Nephron (organoid): ENCODE data around the gene SPATC1L.

Experiments used
- H3K27ac Mint-ChIP-seq, 3 experiments: 2 replicates each; pipeline ENCODE4 v1.8.0; 2020; ENCODE audit warnings: mixed read lengths in 3 of 3, mild to moderate bottlenecking in 2 of 3, moderate library complexity in 1 of 3
- H3K27me3 Mint-ChIP-seq: 2 replicates; pipeline ENCODE4 v1.8.0; 2021; ENCODE audit warnings: low read depth, mild to moderate bottlenecking, moderate library complexity, mixed read lengths
- H3K36me3 Mint-ChIP-seq: 2 replicates; pipeline ENCODE4 v1.8.0; 2020; ENCODE audit warnings: low read depth, mixed read lengths
- H3K4me1 Mint-ChIP-seq: 2 replicates; pipeline ENCODE4 v1.8.0; 2020; ENCODE audit warnings: mixed read lengths
- H3K4me3 Mint-ChIP-seq, 3 experiments: 2 replicates each; pipeline ENCODE4 v1.8.0; 2020; ENCODE audit warnings: mild to moderate bottlenecking in 3 of 3, mixed read lengths in 3 of 3, moderate library complexity in 2 of 3
- H3K9me3 Mint-ChIP-seq: 2 replicates; pipeline ENCODE4 v1.8.0; 2020; ENCODE audit warnings: mixed read lengths
- TF ChIP-seq, protein P1 (sequence below), 3 experiments: fragments of 200-600 bp; sonication (generic); IDR thresholded peaks; one replicate each; pipeline ENCODE4 v1.5.0; 2021; ENCODE audit warnings: antibody characterized with exemption in 3 of 3; ENCODE audit not compliant: unreplicated experiment in 3 of 3

SPATC1L gene

DNA sequence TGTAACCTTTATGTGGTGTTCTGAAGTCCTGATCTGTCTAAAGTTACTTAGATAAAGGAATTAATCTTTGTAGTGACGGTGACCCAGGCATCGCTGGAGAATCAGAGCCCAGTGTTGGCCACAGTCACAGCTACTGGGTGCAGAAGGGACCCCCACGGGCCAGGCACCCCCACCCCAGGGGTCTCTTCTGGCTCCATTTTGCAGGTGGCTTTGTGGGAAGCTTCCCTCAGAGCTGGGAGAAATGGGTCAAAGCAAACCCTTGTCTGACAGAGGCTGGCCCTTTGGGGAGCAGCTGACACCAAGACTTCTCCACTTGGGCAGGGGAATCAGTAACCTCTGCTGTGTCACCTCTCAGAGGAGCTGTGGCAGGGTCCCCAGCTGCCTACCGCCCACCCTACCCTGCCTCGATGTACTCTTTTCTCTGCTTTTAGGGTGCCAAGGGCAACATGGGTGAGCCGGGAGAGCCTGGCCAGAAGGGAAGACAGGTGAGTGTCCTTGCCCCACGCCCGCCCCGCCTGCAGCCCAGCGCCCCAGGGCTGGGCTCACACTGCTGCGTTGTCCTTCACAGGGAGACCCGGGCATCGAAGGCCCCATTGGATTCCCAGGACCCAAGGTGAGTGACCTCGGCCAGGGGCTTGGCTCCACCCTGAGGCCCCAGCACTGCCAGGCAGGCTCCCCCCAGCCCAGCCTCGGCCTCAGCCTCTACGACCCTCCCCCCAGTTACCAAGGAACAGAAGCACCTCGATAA, 68.6 kb downstream of the SPATC1L start:
- Mint-ChIP-seq H3K4me1 (no peaks in the 10 kb centered on the region), H3K36me3 (peaks cover 32% of the 10 kb centered on the region), H3K27me3 (no peaks in the 10 kb centered on the region), H3K27ac (no peak overlapping the region), H3K4me3 (no peak overlapping the region), H3K9me3 (no peaks in the 10 kb centered on the region)
- TF ChIP-seq, protein P1, sequence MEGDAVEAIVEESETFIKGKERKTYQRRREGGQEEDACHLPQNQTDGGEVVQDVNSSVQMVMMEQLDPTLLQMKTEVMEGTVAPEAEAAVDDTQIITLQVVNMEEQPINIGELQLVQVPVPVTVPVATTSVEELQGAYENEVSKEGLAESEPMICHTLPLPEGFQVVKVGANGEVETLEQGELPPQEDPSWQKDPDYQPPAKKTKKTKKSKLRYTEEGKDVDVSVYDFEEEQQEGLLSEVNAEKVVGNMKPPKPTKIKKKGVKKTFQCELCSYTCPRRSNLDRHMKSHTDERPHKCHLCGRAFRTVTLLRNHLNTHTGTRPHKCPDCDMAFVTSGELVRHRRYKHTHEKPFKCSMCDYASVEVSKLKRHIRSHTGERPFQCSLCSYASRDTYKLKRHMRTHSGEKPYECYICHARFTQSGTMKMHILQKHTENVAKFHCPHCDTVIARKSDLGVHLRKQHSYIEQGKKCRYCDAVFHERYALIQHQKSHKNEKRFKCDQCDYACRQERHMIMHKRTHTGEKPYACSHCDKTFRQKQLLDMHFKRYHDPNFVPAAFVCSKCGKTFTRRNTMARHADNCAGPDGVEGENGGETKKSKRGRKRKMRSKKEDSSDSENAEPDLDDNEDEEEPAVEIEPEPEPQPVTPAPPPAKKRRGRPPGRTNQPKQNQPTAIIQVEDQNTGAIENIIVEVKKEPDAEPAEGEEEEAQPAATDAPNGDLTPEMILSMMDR (IDR thresholded peaks at IDR 0.05; ENCODE audit: unreplicated experiment in 3 of 3) = no peak

DNA sequence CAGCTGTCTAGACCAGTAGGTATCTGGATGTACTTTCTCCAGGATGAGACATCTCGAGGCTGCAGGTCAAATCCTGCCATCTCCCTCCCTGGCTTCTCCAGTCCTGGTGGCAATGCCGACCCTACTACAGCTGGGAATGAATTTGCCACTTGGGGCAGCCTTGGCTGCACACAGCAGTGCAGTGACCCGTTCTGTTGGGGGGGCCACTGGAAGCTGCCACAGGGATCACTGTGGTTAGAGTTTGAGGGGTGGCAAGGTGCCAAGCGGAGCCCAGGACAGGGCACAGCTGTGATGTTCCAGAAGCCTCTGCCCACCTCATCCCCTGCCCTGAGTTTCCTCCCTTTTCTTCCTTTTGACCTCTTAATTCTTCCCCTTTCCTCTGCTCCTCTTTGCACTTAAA, 69.3 kb downstream of the SPATC1L start:
- H3K4me1 Mint-ChIP-seq = no peaks in the 10 kb centered on the region
- no peaks in the 10 kb centered on the region for H3K27me3 Mint-ChIP-seq
- no peak overlapping the region for H3K27ac Mint-ChIP-seq
- no peaks in the 10 kb centered on the region for H3K9me3 Mint-ChIP-seq
- peaks cover 32% of the 10 kb centered on the region for H3K36me3 Mint-ChIP-seq
- no peak overlapping the region for H3K4me3 Mint-ChIP-seq
- TF ChIP-seq, protein P1 (IDR thresholded peaks at IDR 0.05; ENCODE audit: unreplicated experiment in 3 of 3) = no peak

DNA sequence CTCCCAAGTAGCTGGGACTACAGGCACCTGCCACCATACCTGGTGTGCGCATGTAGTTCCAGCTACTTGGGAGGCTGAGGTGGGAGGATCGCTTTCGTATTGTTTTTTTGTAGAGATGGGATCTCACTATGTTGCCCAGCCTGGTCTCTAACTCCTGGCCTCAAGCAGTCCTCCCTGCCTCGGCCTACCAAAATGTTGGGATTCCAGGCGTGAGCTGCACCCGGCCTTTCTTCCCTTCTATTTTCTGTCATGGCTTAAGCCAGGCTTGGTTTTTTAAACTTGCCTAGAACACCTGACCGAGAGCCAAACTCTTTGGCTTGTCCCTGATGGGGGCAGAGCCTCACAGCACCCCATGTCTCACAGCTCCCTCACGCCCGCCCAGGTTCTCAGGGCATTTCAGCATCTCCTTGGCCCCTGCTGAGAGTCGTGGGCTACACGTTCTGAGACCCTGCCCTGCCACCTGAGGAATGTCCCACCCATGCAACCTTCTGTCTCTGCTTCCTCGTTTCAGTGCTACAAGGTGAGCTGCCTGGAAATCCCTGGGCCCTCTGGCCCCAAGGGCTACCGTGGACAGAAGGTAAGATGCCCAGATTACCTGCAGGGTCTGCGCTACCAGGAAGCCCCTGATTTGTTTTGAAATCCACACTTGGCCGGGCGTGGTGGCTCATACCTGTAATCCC, 70.6 kb downstream of the SPATC1L start:
- Mint-ChIP-seq H3K27ac (no peak overlapping the region), H3K36me3 (peaks cover 32% of the 10 kb centered on the region), H3K27me3 (no peaks in the 10 kb centered on the region), H3K9me3 (no peaks in the 10 kb centered on the region), H3K4me3 (no peak overlapping the region), H3K4me1 (no peaks in the 10 kb centered on the region)
- TF ChIP-seq, protein P1 (IDR thresholded peaks at IDR 0.05; ENCODE audit: unreplicated experiment in 3 of 3) = no peak

DNA sequence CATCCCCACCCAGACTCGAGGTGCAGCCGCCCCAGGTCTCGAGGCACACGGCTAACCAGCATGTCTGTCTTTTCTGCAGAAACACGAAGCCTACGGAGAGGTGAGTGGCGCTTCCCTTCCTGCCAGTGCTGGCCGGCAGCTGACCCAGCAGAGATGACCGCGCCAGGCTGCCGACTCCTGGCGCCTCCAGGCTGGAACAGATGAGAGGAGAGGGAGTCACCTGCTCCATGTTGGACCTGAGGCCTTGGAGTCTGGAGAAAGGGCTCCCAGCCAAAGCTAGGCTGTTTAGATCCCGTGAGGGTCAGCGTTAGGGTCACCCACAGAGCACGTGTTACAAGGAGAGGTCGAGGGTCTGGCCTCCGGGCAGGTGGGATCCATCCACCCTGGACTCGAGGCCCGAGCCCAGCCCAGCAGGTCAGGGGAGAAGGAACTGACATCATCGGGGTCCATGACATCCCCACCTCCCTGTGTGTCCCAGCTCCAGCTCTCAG, 71.5 kb downstream of the SPATC1L start:
- TF ChIP-seq, protein P1 (IDR thresholded peaks at IDR 0.05; ENCODE audit: unreplicated experiment in 3 of 3) = no peak
- Mint-ChIP-seq H3K4me1 (no peaks in the 10 kb centered on the region), H3K4me3 (no peak overlapping the region), H3K27me3 (no peaks in the 10 kb centered on the region), H3K36me3 (peaks cover 40% of the 10 kb centered on the region), H3K9me3 (peaks cover 6% of the 10 kb centered on the region), H3K27ac (no peak overlapping the region)

DNA sequence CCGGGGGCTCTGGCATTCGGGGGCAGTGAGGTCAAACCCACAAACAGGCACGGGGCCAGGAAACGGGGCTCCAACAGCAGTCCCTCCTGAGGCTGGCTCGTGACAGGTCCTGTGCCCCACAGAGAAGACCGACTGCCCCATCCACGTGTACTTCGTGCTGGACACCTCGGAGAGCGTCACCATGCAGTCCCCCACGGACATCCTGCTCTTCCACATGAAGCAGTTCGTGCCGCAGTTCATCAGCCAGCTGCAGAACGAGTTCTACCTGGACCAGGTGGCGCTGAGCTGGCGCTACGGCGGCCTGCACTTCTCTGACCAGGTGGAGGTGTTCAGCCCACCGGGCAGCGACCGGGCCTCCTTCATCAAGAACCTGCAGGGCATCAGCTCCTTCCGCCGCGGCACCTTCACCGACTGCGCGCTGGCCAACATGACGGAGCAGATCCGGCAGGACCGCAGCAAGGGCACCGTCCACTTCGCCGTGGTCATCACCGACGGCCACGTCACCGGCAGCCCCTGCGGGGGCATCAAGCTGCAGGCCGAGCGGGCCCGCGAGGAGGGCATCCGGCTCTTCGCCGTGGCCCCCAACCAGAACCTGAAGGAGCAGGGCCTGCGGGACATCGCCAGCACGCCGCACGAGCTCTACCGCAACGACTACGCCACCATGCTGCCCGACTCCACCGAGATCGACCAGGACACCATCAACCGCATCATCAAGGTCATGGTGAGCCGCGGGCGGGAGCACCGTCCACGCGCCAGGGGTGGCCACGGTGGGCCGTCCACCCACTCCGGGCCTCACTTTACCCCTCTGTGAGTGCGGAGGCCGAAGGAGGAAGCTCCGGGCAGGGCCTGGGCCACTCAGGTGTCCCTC, 72.2 kb downstream of the SPATC1L start:
- no peaks in the 10 kb centered on the region for H3K27me3 Mint-ChIP-seq
- TF ChIP-seq, protein P1 (IDR thresholded peaks at IDR 0.05; ENCODE audit: unreplicated experiment in 3 of 3) = no peak
- peaks cover 46% of the 10 kb centered on the region for H3K36me3 Mint-ChIP-seq
- H3K4me1 Mint-ChIP-seq = no peaks in the 10 kb centered on the region
- H3K4me3 Mint-ChIP-seq = no peak overlapping the region
- peaks cover 13% of the 10 kb centered on the region for H3K9me3 Mint-ChIP-seq
- H3K27ac Mint-ChIP-seq = no peak overlapping the region
